Measurements from ENCODE around the gene HDLBP. TPM values are rescaled to one million over a fixed set of nuclear protein-coding genes. Genes with fewer than 3 reads are reported as not detected.

The HDLBP gene
- total RNA-seq, 1 donor from 2014 or later: 989 TPM

- TF ChIP-seq CTCF (IDR thresholded peaks at IDR 0.05): no peak
- Mint-ChIP-seq H3K4me3 (ENCODE audit: unreplicated experiment) (no peak overlapping the region), H3K9me3 (ENCODE audit: low read depth) (no peaks in the 10 kb centered on the region), H3K27ac (ENCODE audit: unreplicated experiment) (no peak overlapping the region), H3K4me1 (ENCODE audit: low read depth) (peaks cover 16% of the 10 kb centered on the region), H3K36me3 (ENCODE audit: low read depth) (peaks cover 46% of the 10 kb centered on the region), H3K27me3 (ENCODE audit: low read depth) (no peaks in the 10 kb centered on the region)
- DNase-seq (ENCODE audit: low spot score): no peak
These were observed 59.8 kb downstream of the HDLBP start for GRCh38 chr2:241255542-241256167.

- Mint-ChIP-seq H3K36me3 (ENCODE audit: low read depth) (peaks cover 45% of the 10 kb centered on the region), H3K27ac (ENCODE audit: unreplicated experiment) (no peak overlapping the region), H3K4me1 (ENCODE audit: low read depth) (peaks cover 10% of the 10 kb centered on the region), H3K9me3 (ENCODE audit: low read depth) (no peaks in the 10 kb centered on the region), H3K27me3 (ENCODE audit: low read depth) (no peaks in the 10 kb centered on the region), H3K4me3 (ENCODE audit: unreplicated experiment) (no peak overlapping the region)
- no peak for TF ChIP-seq CTCF (IDR thresholded peaks at IDR 0.05)
- DNase-seq (ENCODE audit: low spot score): no peak
These were observed 60.5 kb downstream of the HDLBP start for GRCh38 chr2:241254904-241255351.

- H3K4me3 Mint-ChIP-seq (ENCODE audit: unreplicated experiment): no peak overlapping the region
- DNase-seq (ENCODE audit: low spot score): no peak
- no peak for TF ChIP-seq CTCF (IDR thresholded peaks at IDR 0.05)
- H3K27me3 Mint-ChIP-seq (ENCODE audit: low read depth): no peaks in the 10 kb centered on the region
- peaks cover 59% of the 10 kb centered on the region for H3K36me3 Mint-ChIP-seq (ENCODE audit: low read depth)
- peaks cover 5% of the 10 kb centered on the region for H3K4me1 Mint-ChIP-seq (ENCODE audit: low read depth)
- H3K9me3 Mint-ChIP-seq (ENCODE audit: low read depth): no peaks in the 10 kb centered on the region
- no peak overlapping the region for H3K27ac Mint-ChIP-seq (ENCODE audit: unreplicated experiment)
These were observed 62.5 kb downstream of the HDLBP start for GRCh38 chr2:241252778-241253475.

GRCh38 chr2:241249654-241250053 is 65.8 kb downstream of the HDLBP start:
- Mint-ChIP-seq H3K9me3 (ENCODE audit: low read depth) (no peaks in the 10 kb centered on the region), H3K27me3 (ENCODE audit: low read depth) (no peaks in the 10 kb centered on the region), H3K36me3 (ENCODE audit: low read depth) (peaks cover 64% of the 10 kb centered on the region), H3K4me1 (ENCODE audit: low read depth) (no peaks in the 10 kb centered on the region), H3K27ac (ENCODE audit: unreplicated experiment) (no peak overlapping the region), H3K4me3 (ENCODE audit: unreplicated experiment) (no peak overlapping the region)
- no peak for DNase-seq (ENCODE audit: low spot score)
- no peak for TF ChIP-seq CTCF (IDR thresholded peaks at IDR 0.05)

GRCh38 chr2:241248897-241249296 is 66.6 kb downstream of the HDLBP start:
- Mint-ChIP-seq H3K36me3 (ENCODE audit: low read depth) (peaks cover 70% of the 10 kb centered on the region), H3K4me1 (ENCODE audit: low read depth) (no peaks in the 10 kb centered on the region)
- DNase-seq (ENCODE audit: low spot score): no peak

More at GRCh38 chr2:241248897-241249296, 66.6 kb downstream of the HDLBP start:
- no peaks in the 10 kb centered on the region for H3K27me3 Mint-ChIP-seq (ENCODE audit: low read depth)
- H3K4me3 Mint-ChIP-seq (ENCODE audit: unreplicated experiment): no peak overlapping the region
- no peak for TF ChIP-seq CTCF (IDR thresholded peaks at IDR 0.05)
- H3K27ac Mint-ChIP-seq (ENCODE audit: unreplicated experiment): peak overlapping the region; percentile 2
- no peaks in the 10 kb centered on the region for H3K9me3 Mint-ChIP-seq (ENCODE audit: low read depth)

Data from chondrocyte (in vitro differentiated cells).